NCI-H1105 (cell line): ENCODE measurements around the gene TRPM3.
"Not testable (repeated sequence)": the region's sequence is repeated elsewhere in the genome, so short reads cannot be mapped to it uniquely, and the experiment has no call there.

Experiments used
- DNase-seq: peaks from one replicate; lab custom pipeline; 2025; lab: John Stamatoyannopoulos, UW

TRPM3 gene

DNA sequence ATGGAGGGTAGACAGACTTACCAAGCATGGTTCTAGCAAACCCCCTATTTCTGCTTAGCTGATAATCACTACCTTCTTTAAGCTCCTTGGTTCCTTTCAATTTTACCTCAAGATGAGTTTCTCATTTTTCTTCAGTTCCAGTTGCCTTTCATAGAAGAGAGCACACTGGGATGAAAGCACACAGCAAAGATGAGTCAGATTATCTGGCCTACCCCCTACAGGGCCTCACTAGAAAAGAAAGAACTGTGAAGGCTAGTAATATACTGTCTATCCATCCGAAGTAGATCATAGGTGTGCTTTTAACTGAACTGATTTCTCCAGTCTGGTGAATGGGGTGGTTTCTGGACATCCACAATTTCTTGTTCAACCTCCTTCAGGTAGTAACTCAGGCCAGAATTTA lies 122.5 kb downstream of the TRPM3 start:
- no peak for DNase-seq

DNA sequence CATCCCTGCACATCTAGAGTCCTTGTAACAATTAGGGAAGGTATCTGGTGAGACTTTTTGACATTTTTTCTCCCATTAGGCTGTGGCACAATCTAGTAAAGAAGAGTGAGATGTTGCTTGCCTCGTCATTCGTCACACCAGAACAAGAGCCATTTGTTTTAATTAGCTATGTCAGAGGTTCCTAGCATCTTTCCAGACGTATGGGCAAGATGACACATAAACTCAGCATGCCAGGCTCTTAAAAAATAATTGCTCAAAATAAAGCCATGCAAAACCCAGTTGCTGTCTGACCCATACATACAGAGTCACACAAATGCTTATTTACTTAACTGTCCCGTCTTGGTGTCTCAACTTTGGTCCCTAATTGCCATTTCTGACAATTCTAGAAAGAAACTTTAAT lies 125.9 kb downstream of the TRPM3 start:
- no peak for DNase-seq

DNA sequence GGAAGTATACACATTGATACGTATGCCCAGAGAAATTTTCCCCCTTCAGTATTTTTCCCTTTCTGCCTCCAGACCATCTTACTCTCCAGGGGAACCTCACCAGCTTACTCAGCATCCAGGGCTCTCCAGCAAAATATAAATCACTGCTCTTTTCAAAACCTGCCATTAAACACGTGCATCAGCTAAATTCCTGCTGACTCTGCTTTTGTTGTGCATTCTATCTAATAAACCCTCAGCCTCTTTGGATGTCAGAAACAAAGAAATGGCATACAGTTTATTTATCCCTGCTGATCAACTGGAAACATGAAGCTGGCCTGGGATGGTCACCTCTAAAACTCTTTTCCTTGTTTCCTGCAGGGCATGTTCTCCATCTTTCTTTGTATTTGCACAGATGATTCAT lies 126.8 kb downstream of the TRPM3 start:
- no peak for DNase-seq

DNA sequence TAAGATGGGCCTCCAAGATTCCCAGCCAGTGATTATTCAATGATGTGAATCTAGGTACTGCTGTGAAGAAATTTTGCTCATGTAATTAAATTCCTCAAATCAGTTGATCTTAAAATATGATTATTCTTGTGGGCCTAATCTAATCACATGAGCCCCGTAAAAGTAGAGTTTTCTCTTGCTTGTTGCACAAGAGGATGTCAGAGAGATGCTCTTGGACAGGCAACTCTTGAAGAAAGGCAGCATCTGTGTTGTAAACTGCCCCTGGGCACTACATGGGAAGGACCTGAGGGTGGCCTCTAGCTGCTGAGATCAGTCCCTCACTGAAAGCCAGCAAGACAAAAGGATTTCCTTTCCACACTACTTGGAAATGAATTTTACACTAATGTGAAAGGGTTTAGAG lies 132.9 kb downstream of the TRPM3 start:
- DNase-seq: no peak

GRCh38 chr9:70987986-70988385 lies 133.4 kb downstream of the TRPM3 start:
- no peak for DNase-seq

- no peak for DNase-seq
Observed at GRCh38 chr9:70986984-70987383, 134.4 kb downstream of the TRPM3 start.

- DNase-seq: no peak
Observed at GRCh38 chr9:70983723-70984295, 137.6 kb downstream of the TRPM3 start.

- no peak for DNase-seq
Observed at GRCh38 chr9:70981312-70981711, 140.1 kb downstream of the TRPM3 start.

DNA sequence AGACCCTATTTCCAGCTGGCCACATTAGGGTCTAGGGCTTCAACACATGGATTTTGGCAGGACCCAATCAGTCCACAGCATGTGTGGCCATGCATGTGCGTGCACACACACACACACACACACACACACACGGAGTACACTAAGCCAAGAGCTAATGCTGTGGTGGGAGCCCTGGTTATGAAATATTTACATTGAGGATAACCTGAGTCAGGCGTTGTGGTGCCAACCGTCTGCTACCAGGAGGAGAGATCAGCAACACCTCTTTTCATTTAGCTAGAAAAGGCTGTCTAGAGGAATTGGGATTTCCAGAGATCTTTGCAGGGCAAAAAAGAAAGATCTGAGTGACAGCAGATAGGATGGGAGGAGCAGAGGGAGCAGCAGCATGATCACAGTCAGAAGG lies 141.5 kb downstream of the TRPM3 start:
- no peak for DNase-seq

- DNase-seq: no peak
Observed at GRCh38 chr9:70978085-70978484, 143.3 kb downstream of the TRPM3 start.

DNA sequence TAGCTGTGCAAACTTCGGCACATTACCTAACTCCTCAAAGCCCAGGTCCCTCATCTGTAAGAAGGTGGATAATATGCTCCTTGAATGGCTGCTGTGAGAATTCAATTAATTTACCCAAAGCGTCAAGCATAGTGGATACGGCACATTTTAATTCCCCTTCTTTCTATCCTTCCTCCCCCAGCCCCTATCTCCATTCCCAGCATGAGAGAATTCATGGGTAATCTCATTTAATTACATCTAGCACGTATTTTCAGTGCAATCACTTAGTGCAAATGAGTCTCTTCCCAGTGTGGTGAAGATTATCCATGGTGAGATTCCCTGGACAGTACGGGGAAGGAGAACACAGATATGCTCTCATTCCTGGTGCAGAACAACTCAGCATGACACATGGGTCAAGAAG lies 145.6 kb downstream of the TRPM3 start:
- no peak for DNase-seq

DNA sequence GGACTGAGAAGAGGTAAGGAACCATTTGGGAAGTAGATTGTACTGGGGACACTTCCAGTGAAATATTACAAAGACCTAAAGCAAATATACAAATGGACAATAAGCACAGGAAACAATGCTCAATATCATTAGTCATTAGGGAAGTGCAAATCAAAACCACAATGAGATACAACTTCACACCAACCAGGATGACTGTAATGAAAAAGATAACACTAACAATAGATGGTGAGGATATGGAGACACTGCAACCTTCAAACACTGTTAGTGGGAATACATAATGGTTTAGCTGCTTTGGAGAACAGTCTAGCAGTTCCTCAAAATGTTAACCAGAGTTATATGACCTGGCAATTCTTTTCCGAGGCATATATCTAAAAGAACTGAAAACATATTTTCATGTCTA lies 149.7 kb downstream of the TRPM3 start:
- DNase-seq: no peak

DNA sequence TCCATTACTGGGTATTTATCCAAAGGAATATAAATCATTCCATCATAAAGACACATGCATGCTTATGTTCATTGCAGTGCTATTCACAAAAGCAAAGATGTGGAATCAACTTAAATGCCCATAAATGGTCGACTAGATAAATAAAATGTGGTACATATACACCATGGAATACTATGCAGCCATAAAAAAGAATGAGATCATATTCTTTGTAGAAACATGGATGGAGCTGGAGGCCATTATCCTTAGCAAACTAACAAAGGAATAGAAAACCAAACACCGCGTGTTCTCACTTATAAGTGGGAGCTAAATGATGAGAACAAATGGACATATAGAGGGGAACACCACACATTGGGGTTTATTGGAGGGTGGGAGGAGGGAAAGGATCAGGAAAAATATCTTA lies 155.0 kb downstream of the TRPM3 start:
- not testable (repeated sequence) for DNase-seq

DNA sequence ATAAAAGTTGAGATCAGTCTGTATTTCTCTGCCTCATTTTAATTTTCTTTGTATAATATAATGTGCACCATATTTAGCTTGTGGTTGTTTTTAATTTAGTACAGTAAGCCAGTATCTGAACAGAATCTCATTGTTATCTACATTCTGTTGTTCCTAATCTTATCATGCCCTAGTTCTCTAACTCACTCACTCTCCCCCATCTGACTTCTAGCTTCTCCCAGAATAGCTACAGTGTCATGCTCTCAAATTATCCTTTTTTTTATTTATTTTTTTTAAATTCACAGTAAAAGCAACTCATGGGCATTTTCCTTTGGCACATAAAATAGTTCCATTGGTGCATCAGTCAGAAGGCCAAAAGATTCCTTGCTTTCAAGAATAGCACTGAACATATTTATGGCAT lies 156.6 kb downstream of the TRPM3 start:
- no peak for DNase-seq

- no peak for DNase-seq
Observed at GRCh38 chr9:70963554-70963953, 157.9 kb downstream of the TRPM3 start.

DNA sequence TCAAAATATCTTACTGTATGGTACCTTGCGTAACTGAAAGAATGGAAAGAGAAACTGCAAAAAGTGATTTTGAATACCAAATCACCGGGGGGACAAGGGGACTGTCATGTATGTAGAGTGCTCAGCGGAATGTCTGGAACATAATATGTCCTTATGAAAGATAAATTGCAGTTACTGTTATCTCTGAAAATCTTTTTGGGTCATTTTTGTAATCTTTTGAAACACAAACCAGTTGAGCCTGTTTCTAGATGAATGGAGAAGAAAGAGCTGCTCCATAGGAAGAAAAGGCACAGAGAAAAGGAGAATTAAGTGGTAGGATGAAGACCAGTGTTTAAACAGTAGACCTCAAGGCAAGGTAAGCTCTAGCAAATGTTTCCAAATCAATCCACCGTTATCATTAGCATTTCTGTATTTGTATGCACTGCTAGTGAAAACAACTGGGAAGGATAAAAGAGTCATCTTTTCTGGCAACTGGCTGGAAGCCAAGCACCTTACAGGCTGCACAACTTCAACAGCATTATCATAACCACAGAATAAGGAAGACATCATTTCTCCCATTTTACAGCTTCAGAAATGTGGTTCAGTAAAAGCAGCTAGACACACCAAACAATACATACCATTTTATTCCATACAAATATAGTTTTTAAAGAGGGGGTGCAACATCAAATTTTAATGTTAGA lies 158.5 kb downstream of the TRPM3 start:
- DNase-seq: peak; percentile 9

- no peak for DNase-seq
Observed at GRCh38 chr9:70959366-70959765, 162.1 kb downstream of the TRPM3 start.

DNA sequence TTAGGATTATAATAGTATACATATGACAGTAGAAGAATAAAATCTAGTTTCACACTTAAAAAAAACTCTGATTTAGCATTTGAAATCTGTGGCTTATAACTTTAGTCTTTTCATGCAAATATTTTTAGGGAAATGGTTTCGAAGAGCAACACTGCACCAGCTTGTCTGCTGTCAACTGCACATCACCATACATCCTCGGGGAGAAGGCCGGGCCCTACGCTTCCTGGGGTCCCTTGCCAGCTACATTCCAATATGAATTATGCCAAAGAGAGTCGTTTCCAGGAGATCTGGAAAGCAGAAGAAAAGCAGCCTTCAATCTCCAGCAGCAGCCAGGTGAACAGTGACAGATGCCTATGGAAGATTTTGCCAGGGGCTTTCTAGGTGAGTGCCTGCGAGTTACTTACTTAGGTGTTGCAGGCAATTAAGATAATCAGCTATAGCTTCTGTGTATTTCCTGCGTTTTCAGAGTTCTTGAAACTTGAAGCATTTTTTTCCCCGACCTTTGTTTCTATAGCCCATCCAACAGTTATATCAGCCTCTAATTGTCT lies 166.8 kb downstream of the TRPM3 start:
- no peak for DNase-seq

GRCh38 chr9:70954126-70954525 lies 167.3 kb downstream of the TRPM3 start:
- no peak for DNase-seq

DNA sequence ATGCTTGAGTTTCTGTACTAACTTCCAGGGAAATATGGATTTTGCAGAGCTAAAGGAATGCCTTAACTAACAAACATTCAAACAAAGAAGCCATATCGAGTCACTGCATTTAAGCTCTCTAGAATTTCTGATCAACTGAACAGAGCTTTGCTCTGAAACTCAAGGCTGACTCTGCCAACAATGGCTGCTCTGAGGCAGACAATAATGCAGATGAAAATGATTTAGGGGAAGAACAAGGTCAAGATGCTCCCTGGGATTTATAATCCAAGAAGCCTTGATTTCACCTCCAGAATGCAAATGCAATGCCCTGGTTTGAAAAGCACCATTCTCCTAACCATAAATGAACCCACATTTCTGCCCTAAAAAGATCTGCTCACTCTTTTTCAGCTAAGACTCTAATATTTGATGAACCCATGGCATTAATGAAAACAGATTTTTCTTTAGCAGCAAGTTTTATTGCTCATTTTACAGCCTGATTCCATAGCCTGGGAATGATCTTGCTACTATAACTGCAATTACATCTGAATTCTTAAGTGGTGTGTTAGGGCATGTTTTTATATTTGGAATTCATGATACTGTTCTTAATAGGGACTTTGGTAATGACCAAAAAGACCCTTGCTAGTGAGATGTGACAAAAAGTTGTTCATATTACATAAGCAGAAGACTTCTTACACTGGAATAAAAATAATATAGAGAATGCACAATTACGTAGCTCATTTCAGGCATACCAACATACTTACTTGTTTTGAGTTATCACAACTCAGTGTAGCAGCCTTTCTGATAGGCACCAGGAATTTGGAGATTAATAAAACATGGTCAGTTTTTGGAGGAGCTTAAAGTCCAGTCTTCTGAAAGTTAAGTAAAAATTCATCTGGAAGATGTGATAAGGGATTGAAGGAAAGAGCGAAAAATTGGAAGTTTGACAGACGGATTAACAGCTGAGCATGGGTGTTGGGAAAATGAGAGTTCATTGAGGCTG lies 169.4 kb downstream of the TRPM3 start:
- no peak for DNase-seq

GRCh38 chr9:70950270-70950669 lies 171.2 kb downstream of the TRPM3 start:
- no peak for DNase-seq

DNA sequence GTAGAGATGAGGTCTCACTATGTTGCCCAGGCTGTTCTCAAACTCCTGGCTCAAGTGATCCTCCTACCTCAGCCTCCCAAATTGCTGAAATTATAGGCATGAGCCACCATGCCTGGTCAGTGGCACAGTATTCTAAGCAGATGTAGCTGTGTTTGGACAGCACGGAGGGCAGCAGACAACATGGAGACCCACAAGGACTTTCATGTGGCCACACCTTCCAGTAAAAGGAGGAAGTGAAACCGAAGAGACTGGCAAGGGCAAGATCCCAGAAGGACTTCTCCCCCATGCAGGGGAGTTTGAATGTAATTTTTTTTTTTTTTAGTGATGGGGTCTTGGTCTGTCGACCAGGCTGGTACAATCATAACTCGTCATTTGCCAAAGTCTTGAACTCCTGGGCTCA lies 172.2 kb downstream of the TRPM3 start:
- no peak for DNase-seq

DNA sequence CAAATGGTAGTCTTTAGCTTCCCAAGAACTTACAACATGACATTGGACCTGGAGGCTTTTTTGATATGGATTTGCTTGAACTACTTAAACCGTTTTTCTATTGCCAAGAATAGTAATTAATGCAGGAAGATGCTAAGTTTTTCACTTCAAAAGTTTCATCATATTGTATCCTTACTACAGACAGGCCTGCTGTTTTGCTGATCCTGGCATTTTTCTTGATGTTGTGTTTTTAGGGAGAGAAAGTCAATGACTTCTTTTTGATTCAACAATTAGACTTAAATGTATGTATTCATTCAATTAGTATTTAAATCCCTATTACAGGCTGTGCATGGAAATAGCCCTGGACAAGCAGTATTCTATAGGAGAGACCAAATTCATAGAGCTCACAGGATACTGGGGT lies 172.7 kb downstream of the TRPM3 start:
- DNase-seq: no peak
